Thymus (tissue), 11 donors: ENCODE data around the gene CCSAP. TPM values are rescaled to one million over a fixed set of nuclear protein-coding genes. Genes with fewer than 3 reads are reported as not detected.

Source experiments
- DNase-seq, 9 donors: peaks; one replicate each; pipeline ENCODE4 v3.0.0-alpha.2; 2013; ENCODE audit warnings: low spot score in 9 of 9, low read depth in 6 of 9, missing footprints in 1 of 9
- H3K27ac ChIP-seq, 2 donors: one replicate each; pipeline ENCODE4 v1.5.1; 2013; ENCODE audit warnings: control low read depth in 1 of 2, low read depth in 1 of 2, low read length in 1 of 2, mild to moderate bottlenecking in 1 of 2, moderate library complexity in 1 of 2
- H3K27me3 ChIP-seq, 2 donors: one replicate each; pipeline ENCODE4 v1.5.1; 2013; ENCODE audit warnings: low read length in 1 of 2; ENCODE audit not compliant: control insufficient read depth in 2 of 2, insufficient read depth in 1 of 2
- H3K36me3 ChIP-seq, 2 donors: one replicate each; pipeline ENCODE4 v1.5.1; 2013; ENCODE audit warnings: low read length in 1 of 2, mild to moderate bottlenecking in 1 of 2, moderate library complexity in 1 of 2; ENCODE audit not compliant: control insufficient read depth in 2 of 2, insufficient read depth in 2 of 2
- H3K4me1 ChIP-seq, 2 donors: one replicate each; pipeline ENCODE4 v1.5.1; 2013; ENCODE audit warnings: low read length in 2 of 2; ENCODE audit not compliant: control insufficient read depth in 2 of 2, insufficient read depth in 2 of 2
- H3K4me3 ChIP-seq, 2 donors: one replicate each; pipeline ENCODE4 v1.5.1; 2013; ENCODE audit warnings: low read length in 2 of 2, control low read depth in 1 of 2, mild to moderate bottlenecking in 1 of 2
- H3K9me3 ChIP-seq, 2 donors: one replicate each; pipeline ENCODE4 v1.5.1; 2013; ENCODE audit warnings: low read length in 1 of 2, mild to moderate bottlenecking in 1 of 2; ENCODE audit not compliant: control insufficient read depth in 2 of 2, insufficient read depth in 1 of 2
- WGBS: extraction: QIAGEN DNeasy Blood & Tissue Kit; methylation state at CpG from one replicate; pipeline ENCODE4 v1.1.7; 2013; 5-methylcytosine and 5-hydroxymethylcytosine counted together
- polyA plus RNA-seq: library from polyadenylated mRNA; stranded (reverse); fragments of 200-250 nt; gene quantifications from one replicate; pipeline ENCODE4 v1.2.3, GENCODE V29; 2013
- total RNA-seq: library from RNA; stranded (reverse); fragments of 120-200 nt; gene quantifications from one replicate; pipeline ENCODE4 v1.2.4, GENCODE V29; 2013
- donor health status: healthy.

Gene CCSAP
- total and polyA plus RNA-seq, 2 donors, result 18.7 to 18.9 TPM

- Histone ChIP-seq H3K36me3 (no peaks in the 10 kb centered on the region), H3K27ac (no peak overlapping the region), H3K9me3 (no peaks in the 10 kb centered on the region), H3K27me3 (no peaks in the 10 kb centered on the region), H3K4me3 (no peak overlapping the region), H3K4me1 (no peaks in the 10 kb centered on the region)
- DNase-seq, result no peak
These were observed 11.4 kb upstream of the CCSAP start for GRCh38 chr1:229354226-229354625.

- H3K27ac ChIP-seq, result no peak overlapping the region
- 98% methylated on average over 2 of the region's 2 CpGs for WGBS
- no peak overlapping the region for H3K4me3 ChIP-seq
- no peaks in the 10 kb centered on the region for H3K9me3 ChIP-seq
- no peak for DNase-seq
- H3K36me3 ChIP-seq, result no peaks in the 10 kb centered on the region
- no peaks in the 10 kb centered on the region for H3K27me3 ChIP-seq
- no peaks in the 10 kb centered on the region for H3K4me1 ChIP-seq
These were observed 10.1 kb upstream of the CCSAP start for GRCh38 chr1:229352975-229353374.

GRCh38 chr1:229349463-229350385 lies 6.9 kb upstream of the CCSAP start:
- peaks cover 0 to 2% of the 10 kb centered on the region in 2 donors for H3K4me1 ChIP-seq
- H3K36me3 ChIP-seq, result no peaks in the 10 kb centered on the region
- no peak for DNase-seq
- no peak overlapping the region for H3K27ac ChIP-seq
- H3K4me3 ChIP-seq, result no peak overlapping the region
- no peaks in the 10 kb centered on the region for H3K27me3 ChIP-seq
- peaks cover 0 to 7% of the 10 kb centered on the region in 2 donors for H3K9me3 ChIP-seq
- 92% methylated on average over 8 of the region's 8 CpGs for WGBS

DNA sequence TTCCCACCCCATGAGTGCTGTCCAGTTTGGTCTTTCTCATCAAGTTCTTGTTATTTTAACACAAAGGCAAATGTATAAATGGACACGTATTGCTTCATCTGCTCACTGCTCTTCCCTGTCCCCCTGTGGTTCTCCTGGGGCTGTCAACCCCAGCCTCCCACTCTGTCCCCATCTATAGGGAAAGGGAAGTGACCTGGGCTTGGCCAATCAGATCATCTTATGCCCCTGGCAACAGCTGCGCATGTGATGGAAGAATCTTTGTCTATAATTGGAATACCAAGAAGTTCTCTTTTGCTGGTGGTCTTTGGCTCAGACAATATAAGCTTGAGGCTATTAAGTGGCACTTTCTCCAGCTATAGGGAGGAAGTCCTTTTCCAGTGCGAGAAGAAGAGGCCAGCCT lies 4.7 kb upstream of the CCSAP start:
- H3K36me3 ChIP-seq, result no peaks in the 10 kb centered on the region
- H3K27ac ChIP-seq, result no peak overlapping the region
- H3K27me3 ChIP-seq, result no peaks in the 10 kb centered on the region
- WGBS, result 86% methylated on average over 3 of the region's 3 CpGs
- H3K4me3 ChIP-seq, result no peak overlapping the region
- no peak for DNase-seq
- peaks cover 0 to 9% of the 10 kb centered on the region in 2 donors for H3K9me3 ChIP-seq
- H3K4me1 ChIP-seq, result peaks cover 0 to 16% of the 10 kb centered on the region in 2 donors

- 95% methylated on average over 8 of the region's 8 CpGs for WGBS
- H3K4me3 ChIP-seq, result no peak overlapping the region
- no peak for DNase-seq
These were observed 2.3 kb upstream of the CCSAP start for GRCh38 chr1:229344937-229345684.

DNA sequence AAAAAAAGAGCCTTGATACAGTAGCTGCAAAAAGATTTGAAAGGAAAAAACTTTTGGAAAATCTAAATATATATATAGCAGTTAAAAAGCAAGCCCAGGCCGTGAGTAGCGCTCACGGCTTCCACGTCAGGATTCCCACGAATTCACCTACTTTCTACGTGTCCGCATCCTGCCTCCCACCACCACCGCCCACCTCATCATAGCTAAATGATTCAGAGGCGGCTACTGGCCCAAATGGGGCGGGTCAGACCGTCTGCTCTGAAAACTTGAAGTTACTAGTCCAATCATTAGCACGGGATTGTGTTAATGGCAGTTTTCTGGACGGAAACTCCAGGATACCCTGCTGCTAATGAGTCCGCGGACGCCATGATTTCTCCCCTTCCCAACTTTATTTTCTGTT lies 1.3 kb upstream of the CCSAP start:
- Histone ChIP-seq H3K36me3 (peaks cover 0 to 3% of the 10 kb centered on the region in 2 donors), H3K4me3 (peak overlapping the region in 1 of 2 donors; percentile 90), H3K27me3 (no peaks in the 10 kb centered on the region), H3K9me3 (peaks cover 0 to 9% of the 10 kb centered on the region in 2 donors), H3K27ac (peak overlapping the region in 1 of 2 donors; percentile 95), H3K4me1 (peaks cover 11 to 39% of the 10 kb centered on the region in 2 donors)
- DNase-seq, result no peak
- 86% methylated on average over 16 of the region's 16 CpGs for WGBS

More at GRCh38 chr1:229344937-229345684, 2.3 kb upstream of the CCSAP start:
- Histone ChIP-seq H3K4me1 (peaks cover 5 to 31% of the 10 kb centered on the region in 2 donors), H3K9me3 (peaks cover 0 to 9% of the 10 kb centered on the region in 2 donors), H3K27me3 (no peaks in the 10 kb centered on the region), H3K36me3 (no peaks in the 10 kb centered on the region), H3K27ac (no peak overlapping the region)

- WGBS, result under 1% methylated on average over 103 of the region's 103 CpGs
- H3K4me1 ChIP-seq, result peaks cover 15 to 47% of the 10 kb centered on the region in 2 donors
- no peaks in the 10 kb centered on the region for H3K27me3 ChIP-seq
- peak in 8 of 9 donors; percentile 43 to 90 (median 73) for DNase-seq
- peak overlapping the region; percentile 84 to 99 for H3K27ac ChIP-seq
- peak overlapping the region; percentile 68 to 90 for H3K4me3 ChIP-seq
- H3K9me3 ChIP-seq, result peaks cover 0 to 9% of the 10 kb centered on the region in 2 donors
- peaks cover 0 to 3% of the 10 kb centered on the region in 2 donors for H3K36me3 ChIP-seq
These were observed 832 bp downstream of the CCSAP start for GRCh38 chr1:229341774-229342655.

DNA sequence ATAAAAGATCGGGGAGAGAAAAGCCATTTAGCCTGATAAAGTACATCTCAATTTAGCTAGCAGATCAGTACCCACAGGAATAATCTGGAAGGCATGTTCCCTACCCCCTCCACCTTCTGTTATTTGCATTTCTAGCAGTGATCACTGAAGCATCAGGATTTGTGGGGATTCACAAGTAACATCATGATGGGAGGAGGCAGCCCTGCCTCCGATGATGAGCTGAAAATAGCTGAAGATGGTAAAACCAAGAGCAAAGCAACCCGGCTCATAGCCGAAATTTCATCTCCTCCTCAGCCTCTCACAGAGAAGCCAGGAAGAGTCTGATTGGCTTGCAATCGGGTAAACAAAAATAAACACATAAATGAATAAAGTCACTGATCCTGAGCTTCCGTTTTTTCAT lies 2.4 kb downstream of the CCSAP start:
- Histone ChIP-seq H3K9me3 (peaks cover 0 to 9% of the 10 kb centered on the region in 2 donors), H3K4me3 (peak overlapping the region in 1 of 2 donors; percentile 66), H3K27ac (peak overlapping the region in 1 of 2 donors; percentile 74), H3K4me1 (peaks cover 17 to 50% of the 10 kb centered on the region in 2 donors), H3K36me3 (peaks cover 2 to 13% of the 10 kb centered on the region in 2 donors), H3K27me3 (no peaks in the 10 kb centered on the region)
- no peak for DNase-seq
- 89% methylated on average over 6 of the region's 6 CpGs for WGBS
